A549 (cell line): ENCODE results near the gene TOM1L1. TPM values are rescaled to one million over a fixed set of nuclear protein-coding genes. Genes with fewer than 3 reads are reported as not detected.

Experiments
- ATAC-seq, 2 experiments: fragments of 200-7000 bp in 1 of 2; fragments of >200 bp in 1 of 2; cut with Nextera tagmentation in 1 of 2; cut with Tn5 transposase in 1 of 2; 3 replicates each; pipeline versions ENCODE4 v1.8.0 to v1.9.1; 2018 to 2020; ENCODE audit warnings: mild to moderate bottlenecking in 1 of 2, moderate library complexity in 1 of 2
- CTCF ChIA-PET: fragments of 300-600 bp; sonication (Branson Sonifier 250); formaldehyde crosslinking; extraction: SDS; loops from one replicate; lab custom pipeline; 2021; ENCODE audit warnings: antibody characterized with exemption, inconsistent platforms; lab: Yijun Ruan, JAX
- POLR2A ChIA-PET: fragments of 350-600 bp; formaldehyde crosslinking; extraction: SDS; loops from one replicate; lab custom pipeline; 2021; ENCODE audit warnings: antibody characterized with exemption, inconsistent platforms; lab: Yijun Ruan, JAX
- DNase-seq, 2 experiments: peaks; one replicate each; pipeline versions ENCODE4 v3.0.0 to v3.0.0-alpha.2; 2011 to 2016; ENCODE audit warnings: low read depth in 1 of 2, low spot score in 1 of 2
- FAIRE-seq: peaks from 2 replicates; lab custom pipeline; 2011; peaks lifted over from hg19 to GRCh38; lab: Jason Lieb, UNC
- H3K27ac ChIP-seq, 2 experiments: fragments of >200 bp; sonication (Bioruptor Twin); formaldehyde crosslinking; 3 replicates each; pipeline ENCODE4 v1.5.1; 2016 to 2017
- H3K4me1 ChIP-seq: fragments of >200 bp; sonication (Bioruptor Twin); formaldehyde crosslinking; 3 replicates; pipeline ENCODE4 v1.6.1; 2016
- H3K4me2 ChIP-seq: fragments of >200 bp; sonication (Bioruptor Twin); formaldehyde crosslinking; 3 replicates; pipeline ENCODE4 v1.6.1; 2016
- H3K4me3 ChIP-seq: fragments of >200 bp; sonication (Bioruptor Twin); formaldehyde crosslinking; 3 replicates; pipeline ENCODE4 v1.5.1; 2016
- H3K9me3 ChIP-seq: fragments of >200 bp; sonication (Bioruptor Twin); formaldehyde crosslinking; 3 replicates; pipeline ENCODE4 v1.6.1; 2016
- BHLHE40 ChIP-seq: IDR thresholded peaks from 2 replicates; pipeline ENCODE4 v1.6.1; 2012; ENCODE audit warnings: low read depth, low read length, inconsistent platforms
- CHD2 ChIP-seq: fragments of 150-350 bp; IDR thresholded peaks from 2 replicates; pipeline ENCODE4 v1.6.1; 2014; ENCODE audit warnings: low read length; ENCODE audit not compliant: partially characterized antibody
- ELK1 ChIP-seq: fragments of 150-350 bp; IDR thresholded peaks from 2 replicates; pipeline ENCODE4 v1.6.1; 2014; ENCODE audit warnings: low read depth, mild to moderate bottlenecking, low read length
- EP300 ChIP-seq, 2 experiments: fragments of >200 bp; sonication (Bioruptor Twin); formaldehyde crosslinking; IDR thresholded peaks; 2 replicates in 1 of 2; 3 replicates in 1 of 2; pipeline ENCODE4 v1.6.1; 2016 to 2017
- FOXS1 ChIP-seq: fragments of 250-450 bp; sonication (Bioruptor Pico); IDR thresholded peaks from 2 replicates; pipeline ENCODE4 v1.5.0; 2020; ENCODE audit warnings: mild to moderate bottlenecking, moderate library complexity
- GATA3 ChIP-seq: IDR thresholded peaks from 2 replicates; pipeline ENCODE4 v1.6.1; 2012; ENCODE audit warnings: borderline replicate concordance
- HDAC2 ChIP-seq: fragments of 200-600 bp; sonication (generic); IDR thresholded peaks from 2 replicates; pipeline ENCODE4 v1.6.1; 2016
- HOXA7 ChIP-seq: fragments of 250-450 bp; sonication (Bioruptor Pico); IDR thresholded peaks from 2 replicates; pipeline ENCODE4 v1.5.0; 2020; ENCODE audit warnings: mild to moderate bottlenecking, moderate library complexity
- JUNB ChIP-seq: fragments of >200 bp; sonication (Bioruptor Twin); formaldehyde crosslinking; IDR thresholded peaks from 2 replicates; pipeline ENCODE4 v1.6.1; 2016
- KDM1A ChIP-seq: fragments of 200-600 bp; sonication (generic); IDR thresholded peaks from 2 replicates; pipeline ENCODE4 v1.6.1; 2016; ENCODE audit warnings: low read depth, mild to moderate bottlenecking
- KDM5A ChIP-seq: fragments of 200-600 bp; sonication (generic); IDR thresholded peaks from 2 replicates; pipeline ENCODE4 v1.6.1; 2016; ENCODE audit warnings: antibody characterized with exemption, mild to moderate bottlenecking
- MYC ChIP-seq: IDR thresholded peaks from 2 replicates; pipeline ENCODE4 v1.6.1; 2012; ENCODE audit warnings: mild to moderate bottlenecking, inconsistent platforms, low read length, improper control_type of control experiment, borderline replicate concordance
- NPAS2 ChIP-seq: fragments of 250-450 bp; sonication (Bioruptor Pico); IDR thresholded peaks from 2 replicates; pipeline ENCODE4 v1.8.0; 2022; ENCODE audit warnings: mild to moderate bottlenecking, moderate library complexity, borderline replicate concordance
- PBX3 ChIP-seq: IDR thresholded peaks from 2 replicates; pipeline ENCODE4 v1.6.1; 2012
- PHF8 ChIP-seq: fragments of 200-600 bp; sonication (generic); IDR thresholded peaks from 2 replicates; pipeline ENCODE4 v1.6.1; 2016; ENCODE audit warnings: low read depth, mild to moderate bottlenecking, antibody characterized with exemption, moderate library complexity, borderline replicate concordance
- RCOR1 ChIP-seq: fragments of 150-350 bp; IDR thresholded peaks from 2 replicates; pipeline ENCODE4 v1.6.1; 2014; ENCODE audit warnings: antibody characterized with exemption, low read length, low read depth
- RNF2 ChIP-seq: fragments of 200-600 bp; sonication (generic); IDR thresholded peaks from 2 replicates; pipeline ENCODE4 v1.6.1; 2016; ENCODE audit warnings: low read depth, mild to moderate bottlenecking, antibody characterized with exemption, moderate library complexity, borderline replicate concordance
- TFCP2L1 ChIP-seq: fragments of 250-450 bp; sonication (Bioruptor Pico); IDR thresholded peaks from 2 replicates; pipeline ENCODE4 v1.5.0; 2021; ENCODE audit warnings: mild to moderate bottlenecking
- ZC3H11A ChIP-seq: fragments of 450-650 bp; IDR thresholded peaks from 2 replicates; pipeline ENCODE4 v1.6.1; 2014; ENCODE audit warnings: antibody characterized with exemption, mild to moderate bottlenecking
- ZNF302 ChIP-seq: fragments of 250-450 bp; sonication (Bioruptor Pico); IDR thresholded peaks from 2 replicates; pipeline ENCODE4 v1.9.0; 2021; ENCODE audit warnings: inconsistent platforms, mild to moderate bottlenecking, moderate library complexity
- WGBS: methylation state at CpG from one replicate; pipeline ENCODE4 v1.1.6; 2017; ENCODE audit errors: missing lambda C conversion rate; 5-methylcytosine and 5-hydroxymethylcytosine counted together
- polyA plus RNA-seq, 4 experiments: library from polyadenylated mRNA; depleted of rRNA in 3 of 4; stranded (reverse); fragments of >200 nt; fragmentation: RNase III in 1 of 4; extraction: RNeasy Plus Mini Kit Qiagen cat#74134 plus additional on column Dnase treatment in 1 of 4; gene quantifications; 2 replicates in 3 of 4; 3 replicates in 1 of 4; pipeline ENCODE4 v1.2.3, GENCODE V29; 2011 to 2017

Gene TOM1L1
- polyA plus RNA-seq, 2 of the 4 experiments (the other 2 are of a cell fraction), result 53.4 to 117 TPM

- FAIRE-seq, result no peak
- H3K4me3 ChIP-seq, result no peak overlapping the region
- POLR2A ChIA-PET, result no interaction called here
- no peak overlapping the region for H3K27ac ChIP-seq
- CTCF ChIA-PET, result interaction anchor here (1.4 kb wide), 1 partner anchor 373 kb away, joined by 3 read pairs; no protein-coding TSS in a partner anchor
- no peaks in the 10 kb centered on the region for H3K9me3 ChIP-seq
- TF ChIP-seq NPAS2 (CRISPR knock-in tag) (no peak), HDAC2 (no peak), HOXA7 (CRISPR knock-in tag) (no peak), KDM1A (no peak), ELK1 (no peak)
- ATAC-seq, result no peak; a peak in 1 of 6 replicates
- no peak overlapping the region for H3K4me2 ChIP-seq
- no peak for DNase-seq
- WGBS, result 84% methylated on average over 3 of the region's 3 CpGs
- H3K4me1 ChIP-seq, result peaks cover 23% of the 10 kb centered on the region
These were observed 74.1 kb downstream of the TOM1L1 start for GRCh38 chr17:54974759-54975158.

GRCh38 chr17:54976316-54976715 lies 75.7 kb downstream of the TOM1L1 start:
- FAIRE-seq (no peak), ATAC-seq (no peak)

GRCh38 chr17:54977744-54978143 lies 77.1 kb downstream of the TOM1L1 start:
- Histone ChIP-seq H3K27ac (no peak overlapping the region), H3K4me2 (no peak overlapping the region), H3K4me1 (peaks cover 15% of the 10 kb centered on the region), H3K9me3 (no peaks in the 10 kb centered on the region), H3K4me3 (no peak overlapping the region)
- no peak for TF ChIP-seq JUNB
- TF ChIP-seq BHLHE40, result no peak
- TF ChIP-seq GATA3, result no peak
- WGBS, result 84% methylated on average over 2 of the region's 2 CpGs
- ChIA-PET POLR2A (no interaction called here), CTCF (interaction anchor here (2.7 kb wide), 1 partner anchor 15 kb away, joined by 8 read pairs; no protein-coding TSS in a partner anchor)
- ATAC-seq (no peak), FAIRE-seq (no peak), DNase-seq (no peak)

More at GRCh38 chr17:54976316-54976715, 75.7 kb downstream of the TOM1L1 start:
- no peak overlapping the region for H3K4me3 ChIP-seq
- H3K27ac ChIP-seq, result no peak overlapping the region
- H3K4me2 ChIP-seq, result no peak overlapping the region
- H3K4me1 ChIP-seq, result peaks cover 16% of the 10 kb centered on the region
- 100% methylated on average over 3 of the region's 3 CpGs for WGBS
- no peaks in the 10 kb centered on the region for H3K9me3 ChIP-seq
- CTCF ChIA-PET, result interaction anchor here (2.7 kb wide), 1 partner anchor 17 kb away, joined by 8 read pairs; no protein-coding TSS in a partner anchor
- POLR2A ChIA-PET, result no interaction called here
- TF ChIP-seq RCOR1 (no peak), KDM5A (no peak), ZNF302 (CRISPR knock-in tag) (no peak), CHD2 (no peak), RNF2 (no peak), EP300 (IDR thresholded peaks at IDR 0.05) (no peak), MYC (no peak), PBX3 (no peak), PHF8 (no peak), FOXS1 (CRISPR knock-in tag) (no peak), ZC3H11A (no peak), ELK1 (no peak), TFCP2L1 (CRISPR knock-in tag) (no peak)
- DNase-seq, result no peak
